HG03571 (cell line): ENCODE results near the gene BRSK2.

ENCODE experiments used
- ATAC-seq: cut with Tn5 transposase; IDR thresholded peaks from one replicate; pipeline ENCODE4 v1.9.1; 2021; ENCODE audit not compliant: unreplicated experiment

The BRSK2 gene

GRCh38 chr11:1479006-1479677 lies 89.4 kb downstream of the BRSK2 start:
- ATAC-seq, result no peak

- no peak for ATAC-seq
Observed at GRCh38 chr11:1479678-1480118, 90.0 kb downstream of the BRSK2 start.

- ATAC-seq, result no peak
Observed at GRCh38 chr11:1480191-1480554, 90.4 kb downstream of the BRSK2 start.

- ATAC-seq, result no peak
Observed at GRCh38 chr11:1480555-1481482, 91.1 kb downstream of the BRSK2 start.

DNA sequence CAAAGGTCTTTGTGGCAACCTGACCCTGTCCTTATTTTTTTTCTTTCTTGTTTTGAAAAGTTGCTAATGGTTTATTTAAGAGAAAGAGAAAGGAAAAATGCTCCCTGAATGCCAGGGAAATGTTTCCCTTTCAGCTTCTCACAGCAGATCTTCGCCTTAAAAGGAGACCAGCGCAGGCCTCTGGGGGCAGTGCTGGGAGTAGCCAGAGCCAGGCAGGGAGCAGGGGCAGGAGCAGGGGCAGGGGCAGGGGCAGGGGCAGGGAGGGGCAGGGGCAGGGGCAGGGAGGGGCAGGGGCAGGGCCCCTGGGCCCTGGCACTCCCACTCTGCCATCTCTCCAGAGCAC lies 91.7 kb downstream of the BRSK2 start:
- ATAC-seq, result no peak

GRCh38 chr11:1481861-1482441 lies 92.2 kb downstream of the BRSK2 start:
- ATAC-seq, result no peak

GRCh38 chr11:1482581-1483444 lies 93.1 kb downstream of the BRSK2 start:
- no peak for ATAC-seq

- no peak for ATAC-seq
Observed at GRCh38 chr11:1483445-1483961, 93.8 kb downstream of the BRSK2 start.

DNA sequence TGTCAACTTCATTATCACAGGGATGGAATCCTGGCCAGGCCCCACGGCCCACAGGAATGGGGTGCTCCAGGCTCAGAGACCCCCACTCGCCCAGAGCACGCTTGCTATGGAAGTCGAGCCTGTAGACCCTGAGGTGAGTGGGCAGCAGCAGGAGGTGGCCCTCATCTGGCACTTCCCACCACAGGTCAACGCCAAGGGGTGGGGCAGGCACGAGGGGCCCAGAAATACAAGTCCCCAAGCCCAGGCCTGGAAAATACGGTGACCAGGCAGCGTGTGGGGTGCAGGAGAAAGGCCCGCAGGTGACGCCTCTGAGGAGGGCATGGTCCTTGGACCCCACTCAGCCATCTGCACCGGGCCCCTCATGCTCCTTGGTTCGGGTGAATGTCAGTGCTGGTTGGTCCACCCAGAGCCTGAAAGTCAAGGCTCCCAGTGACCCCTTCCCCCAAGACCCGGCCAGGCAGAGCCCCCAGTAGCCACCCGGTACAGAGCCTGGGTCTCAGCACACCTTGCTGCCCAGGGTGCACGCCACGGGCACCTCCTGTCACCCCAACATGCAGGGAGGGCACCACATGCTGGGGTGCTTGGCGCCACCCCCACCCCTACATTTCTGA lies 94.4 kb downstream of the BRSK2 start:
- no peak for ATAC-seq

DNA sequence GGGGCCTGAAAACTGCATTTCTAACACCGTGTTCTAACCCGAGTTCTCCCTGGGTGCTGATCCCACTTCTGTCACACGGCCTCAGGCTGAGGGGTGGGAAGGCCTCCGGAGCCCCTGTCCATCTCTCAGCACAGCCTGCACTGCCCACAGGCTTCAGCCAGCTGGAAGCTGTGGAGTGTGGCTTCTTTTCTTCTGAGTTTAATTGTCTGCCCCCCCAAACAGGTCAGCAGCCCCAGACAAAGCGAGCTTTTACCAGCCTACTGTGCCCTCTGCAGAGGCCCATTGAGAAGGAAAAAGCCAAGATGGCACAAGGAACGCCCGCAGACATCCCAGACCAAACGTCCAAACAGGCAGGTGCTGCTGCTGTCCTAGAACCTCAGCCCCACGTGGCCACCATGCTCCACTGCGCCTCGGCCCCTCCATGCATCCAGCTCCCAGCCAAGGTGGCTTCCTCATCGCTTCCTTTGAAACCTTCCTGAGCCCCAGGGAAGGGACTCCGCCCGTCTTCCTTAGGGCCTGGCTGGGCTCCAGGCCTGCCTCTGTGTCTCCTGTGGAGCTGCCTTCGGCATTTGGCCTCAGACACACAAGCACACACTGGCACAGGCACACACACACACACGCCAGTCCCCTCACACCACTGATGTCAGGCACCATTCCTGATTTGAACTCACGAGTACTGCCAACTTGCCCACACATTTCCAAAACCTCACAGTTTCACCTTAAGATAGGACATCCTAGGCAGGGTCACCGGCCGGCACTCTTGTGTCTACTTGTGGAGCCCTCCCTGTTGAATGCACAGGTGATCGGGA lies 95.2 kb downstream of the BRSK2 start:
- ATAC-seq, result no peak

DNA sequence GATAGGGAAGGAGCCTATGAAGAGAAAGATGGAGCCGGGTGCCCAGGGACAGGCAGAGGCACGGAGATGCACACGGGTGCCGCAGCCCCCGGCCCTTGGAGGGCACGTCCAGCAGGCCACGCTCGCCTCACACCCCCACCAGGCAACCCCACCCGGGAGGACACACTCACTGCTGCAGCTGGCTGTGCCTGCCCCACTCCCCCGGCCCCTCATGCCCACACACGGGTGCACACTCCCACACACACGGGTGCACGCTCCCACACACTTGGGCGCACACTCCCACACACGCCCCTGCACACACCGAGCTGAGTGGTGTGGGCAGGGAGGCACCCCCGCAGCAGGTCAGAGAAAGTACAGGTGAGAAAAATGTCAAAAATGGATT lies 95.8 kb downstream of the BRSK2 start:
- ATAC-seq, result no peak

DNA sequence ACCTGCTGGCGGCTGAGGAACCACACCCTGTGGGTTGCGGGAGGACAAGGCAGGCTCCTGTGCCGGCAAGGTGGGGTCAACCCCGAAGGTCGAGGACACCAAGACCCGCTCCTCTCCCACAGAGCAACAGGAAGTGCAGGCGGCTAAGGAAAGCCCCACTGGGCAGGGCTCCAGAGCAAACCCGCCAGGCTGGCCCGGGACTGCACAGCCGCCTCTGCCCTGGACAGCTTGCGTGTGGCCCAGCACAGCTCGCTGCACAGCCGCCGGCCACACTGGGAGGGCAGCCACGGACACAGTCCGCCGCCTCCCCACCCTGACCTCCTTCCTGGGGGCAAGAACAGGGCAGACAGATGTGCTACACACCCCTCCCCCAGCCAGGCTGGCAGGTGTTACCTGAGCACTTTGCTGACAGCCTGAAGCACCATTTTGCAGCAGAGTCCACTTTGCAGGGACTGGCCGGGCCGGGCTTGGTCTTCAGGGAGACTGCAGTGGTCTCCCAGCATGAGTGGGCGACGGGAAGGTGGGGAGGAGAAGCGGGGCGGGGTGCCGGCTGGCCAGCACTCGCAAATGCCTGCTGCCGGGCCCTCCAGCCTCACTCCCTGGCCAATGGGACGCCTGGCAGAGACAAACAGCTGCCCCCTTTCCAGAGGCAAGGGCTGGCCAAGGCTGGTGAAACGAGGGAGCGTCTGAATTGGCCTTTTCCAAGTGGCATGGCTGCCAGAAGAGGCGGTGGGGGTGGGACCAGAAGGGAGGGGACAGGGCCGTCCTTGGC lies 96.5 kb downstream of the BRSK2 start, which contains the start of gene MOB2:
TSS of gene MOB2 (minus strand) at position 726 of the 772 bp plus-strand sequence. CDS start at position 503, 223 bp downstream.
- ATAC-seq, result no peak

DNA sequence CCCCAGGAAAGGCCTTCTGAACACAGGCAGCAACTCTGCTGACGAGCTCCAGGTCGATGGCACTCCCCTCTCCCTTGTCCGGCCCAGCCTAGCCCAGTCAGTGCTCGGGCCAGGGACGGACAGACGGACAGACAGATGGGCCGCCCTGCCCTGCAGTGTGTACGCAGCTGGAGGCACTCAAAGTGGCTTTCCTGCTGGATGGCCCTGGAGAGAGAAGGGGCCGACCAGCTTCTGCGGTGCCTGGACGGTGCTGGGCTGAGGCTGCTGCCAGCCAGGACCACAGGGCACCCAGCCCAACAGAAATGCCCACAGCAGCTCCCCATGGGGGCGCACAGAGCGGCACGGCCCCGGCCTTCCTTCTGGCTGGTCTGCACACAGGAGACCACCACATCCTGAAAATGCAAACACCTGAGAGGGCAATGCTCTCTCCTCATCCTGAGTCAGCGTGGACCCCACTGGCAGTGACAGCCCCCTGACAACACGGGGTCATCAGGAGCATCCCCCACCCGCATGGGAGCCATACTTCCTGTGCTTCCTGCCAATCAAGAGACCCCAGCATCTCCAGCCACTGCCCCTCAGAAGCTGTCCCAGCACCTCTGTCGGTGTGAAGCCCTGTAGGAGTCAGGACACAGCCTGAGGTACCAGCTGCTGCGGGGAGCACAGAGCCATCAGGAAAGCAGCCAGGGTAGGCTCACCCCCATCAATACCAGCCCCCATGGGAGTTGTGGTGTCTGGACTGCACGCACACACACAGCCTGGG lies 97.5 kb downstream of the BRSK2 start:
- no peak for ATAC-seq

DNA sequence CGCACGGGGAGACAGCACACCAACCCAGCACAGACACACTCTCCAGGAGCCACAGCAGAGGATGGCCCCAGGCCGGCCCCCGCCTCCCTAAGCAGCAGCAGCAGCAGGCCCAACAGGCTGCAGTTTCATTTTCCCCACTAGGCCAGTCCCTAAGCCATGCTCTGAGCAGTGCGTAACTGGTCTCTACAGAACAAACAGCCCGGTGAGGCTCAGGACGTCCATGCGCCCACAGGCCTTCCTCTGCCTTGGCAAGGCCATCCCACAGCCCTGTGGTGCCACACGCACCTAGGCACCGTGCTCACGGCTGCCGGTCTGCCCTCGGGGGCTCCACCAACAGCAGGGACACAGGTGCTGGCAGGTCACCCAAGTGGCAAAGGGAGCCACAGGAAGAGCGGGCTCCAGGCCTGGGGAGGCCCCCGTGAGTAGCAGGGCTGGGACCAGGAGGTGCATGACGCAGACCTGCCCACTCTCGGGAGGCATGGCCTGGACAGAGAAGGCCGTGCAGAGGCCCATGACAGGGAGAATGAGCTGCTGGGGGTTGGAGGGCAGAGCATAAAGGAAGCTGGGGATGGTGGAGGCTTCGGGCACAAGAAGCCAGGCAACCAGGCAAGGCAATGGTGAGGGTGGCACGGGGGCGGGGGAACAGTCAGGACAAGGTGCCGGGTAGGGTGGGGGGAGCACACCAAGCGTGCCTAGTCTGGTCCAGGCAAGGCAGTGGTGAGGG lies 98.3 kb downstream of the BRSK2 start:
- no peak for ATAC-seq

DNA sequence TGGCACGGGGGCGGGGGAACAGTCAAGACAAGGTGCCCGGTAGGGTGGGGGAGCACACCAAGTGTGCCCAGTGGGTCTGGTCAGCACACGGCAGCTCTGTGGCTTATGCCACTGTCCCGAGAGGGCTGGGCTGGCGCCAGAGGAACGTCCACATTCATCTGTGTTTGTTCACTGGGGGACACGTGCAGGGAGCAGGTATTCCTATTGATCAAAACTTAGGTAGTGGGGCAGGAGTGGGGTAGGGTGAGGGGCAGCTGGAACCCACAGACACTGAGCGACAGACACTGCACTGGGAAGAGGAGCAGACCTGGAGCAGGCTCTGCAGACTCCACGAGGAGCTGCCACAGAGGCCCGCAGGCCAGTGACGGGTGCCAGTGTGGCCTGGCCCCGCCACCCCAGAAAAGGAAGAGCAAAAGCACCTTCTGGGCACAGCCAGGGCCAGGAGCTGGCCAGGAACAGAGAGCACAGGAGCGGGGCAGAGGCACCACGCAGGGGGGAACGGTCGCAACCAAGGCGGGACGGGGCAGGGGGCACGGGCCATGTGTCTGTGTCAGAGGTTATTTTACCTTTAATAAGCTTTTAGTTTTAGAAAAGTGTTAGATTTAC lies 98.9 kb downstream of the BRSK2 start:
- ATAC-seq, result no peak

DNA sequence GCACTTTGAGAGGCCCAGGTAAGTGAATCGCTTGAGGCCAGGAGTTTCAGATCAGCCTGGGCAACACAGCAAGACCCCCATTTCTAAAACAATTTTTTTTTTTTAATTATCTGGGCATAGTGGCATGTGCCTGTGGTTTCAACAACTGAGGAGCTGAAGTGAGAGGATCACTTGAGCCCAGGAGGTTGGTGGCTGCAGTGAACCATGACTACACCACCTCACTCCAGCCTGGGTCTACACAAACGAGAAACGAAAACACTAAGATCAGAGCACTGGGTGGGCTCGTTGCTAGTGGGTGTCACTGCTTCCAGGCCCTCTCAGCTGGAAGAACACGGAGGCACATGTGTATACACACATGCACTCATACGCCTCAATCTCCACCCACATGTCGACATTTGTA lies 100.9 kb downstream of the BRSK2 start:
- no peak for ATAC-seq

DNA sequence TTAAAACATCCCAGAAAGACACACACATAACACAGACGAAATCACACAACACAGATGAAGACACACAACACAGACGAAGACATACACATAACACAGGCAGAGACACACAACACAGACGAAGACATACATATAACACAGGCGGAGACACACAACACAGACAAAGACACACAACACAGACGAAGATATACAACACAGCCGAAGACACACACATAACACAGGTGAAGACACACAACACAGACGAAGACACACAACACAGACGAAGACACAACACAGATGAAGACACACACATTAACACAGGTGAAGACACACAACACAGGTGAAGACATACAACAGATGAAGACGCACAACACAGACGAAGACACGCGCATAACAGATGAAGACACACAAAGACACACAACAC lies 101.6 kb downstream of the BRSK2 start:
- no peak for ATAC-seq
